ENCODE results near the gene DNAH6. TPM values are rescaled to one million over a fixed set of nuclear protein-coding genes. Genes with fewer than 3 reads are reported as not detected.

The DNAH6 gene
- total RNA-seq, 1 experiment from 2014 or later = 0.26 TPM

DNA sequence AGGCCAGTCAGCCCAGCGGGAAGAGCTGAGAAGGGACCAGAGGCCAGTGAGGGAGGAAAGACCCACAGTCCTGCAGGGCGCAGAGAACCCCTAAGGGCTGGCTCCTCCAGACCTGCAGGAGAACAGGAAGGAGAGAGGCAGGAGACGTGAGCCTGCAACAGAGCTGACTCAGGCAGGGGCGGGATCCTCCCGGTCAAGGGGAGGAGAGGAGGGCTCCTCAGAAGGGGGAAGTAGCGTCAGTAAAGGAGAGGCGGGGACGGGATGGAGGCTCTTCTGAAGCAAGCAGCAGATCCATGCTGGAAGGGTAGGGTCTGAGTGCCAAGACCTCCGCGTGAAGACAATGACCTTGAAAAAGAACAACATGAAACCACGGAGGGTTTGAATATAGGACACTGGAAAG, 313.8 kb downstream of the DNAH6 start:
- H4K91ac ChIP-seq (ENCODE audit: insufficient read length, low read depth, low read length) = no peak overlapping the region
- WGBS (ENCODE audit: extremely low coverage, insufficient read length, low lambda C conversion rate) = no CpG with 5 or more reads among the region's 11 CpGs

More for the DNA sequence above, 313.8 kb downstream of the DNAH6 start:
- H3K14ac ChIP-seq (ENCODE audit: insufficient read depth, low read length) = no peak overlapping the region; the same call in 1 of the 2 replicates
- no peak overlapping the region for H2BK120ac ChIP-seq (ENCODE audit: low read depth, low read length, poor library complexity, severe bottlenecking)
- TF ChIP-seq, protein P1, sequence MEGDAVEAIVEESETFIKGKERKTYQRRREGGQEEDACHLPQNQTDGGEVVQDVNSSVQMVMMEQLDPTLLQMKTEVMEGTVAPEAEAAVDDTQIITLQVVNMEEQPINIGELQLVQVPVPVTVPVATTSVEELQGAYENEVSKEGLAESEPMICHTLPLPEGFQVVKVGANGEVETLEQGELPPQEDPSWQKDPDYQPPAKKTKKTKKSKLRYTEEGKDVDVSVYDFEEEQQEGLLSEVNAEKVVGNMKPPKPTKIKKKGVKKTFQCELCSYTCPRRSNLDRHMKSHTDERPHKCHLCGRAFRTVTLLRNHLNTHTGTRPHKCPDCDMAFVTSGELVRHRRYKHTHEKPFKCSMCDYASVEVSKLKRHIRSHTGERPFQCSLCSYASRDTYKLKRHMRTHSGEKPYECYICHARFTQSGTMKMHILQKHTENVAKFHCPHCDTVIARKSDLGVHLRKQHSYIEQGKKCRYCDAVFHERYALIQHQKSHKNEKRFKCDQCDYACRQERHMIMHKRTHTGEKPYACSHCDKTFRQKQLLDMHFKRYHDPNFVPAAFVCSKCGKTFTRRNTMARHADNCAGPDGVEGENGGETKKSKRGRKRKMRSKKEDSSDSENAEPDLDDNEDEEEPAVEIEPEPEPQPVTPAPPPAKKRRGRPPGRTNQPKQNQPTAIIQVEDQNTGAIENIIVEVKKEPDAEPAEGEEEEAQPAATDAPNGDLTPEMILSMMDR (conservative IDR thresholded peaks at IDR 0.05) = no peak
- no peaks in the 10 kb centered on the region; a peak in 1 of 5 replicates for H3K9me3 Mint-ChIP-seq
- no peak overlapping the region for H2AK5ac ChIP-seq (ENCODE audit: insufficient read length, low read length)
- no peaks in the 10 kb centered on the region; a peak in 1 of 7 replicates for H3K36me3 Mint-ChIP-seq (ENCODE audit: insufficient read depth in 1 of 3, low read depth in 3 of 3)
- no peak overlapping the region for H3K9ac ChIP-seq (ENCODE audit: extremely low read depth, insufficient read length, low read length)
- H3K23me2 ChIP-seq (ENCODE audit: insufficient read length, low read depth, low read length, poor library complexity, severe bottlenecking) = no peaks in the 10 kb centered on the region
- H3K9me3 ChIP-seq (ENCODE audit: control insufficient read depth, low read depth, low read length) = no peaks in the 10 kb centered on the region
- no peak overlapping the region for H4K8ac ChIP-seq (replicated peaks; ENCODE audit: insufficient read length, low read depth, low read length)
- H3K4me3 Mint-ChIP-seq = no peak overlapping the region
- H3K4ac ChIP-seq (ENCODE audit: low read depth, low read length) = no peak overlapping the region
- H3K4me1 ChIP-seq (ENCODE audit: insufficient read depth, low read length) = peaks cover 5% of the 10 kb centered on the region; the same call in 1 of the 2 replicates
- peak; percentile 67 for DNase-seq
- H2BK15ac ChIP-seq (ENCODE audit: low read depth, low read length) = no peak overlapping the region
- no peak overlapping the region for H3K23ac ChIP-seq (ENCODE audit: insufficient read length, low read depth, low read length)
- no peaks in the 10 kb centered on the region for H3K79me2 ChIP-seq (ENCODE audit: insufficient read depth, low read length)
- H3K56ac ChIP-seq (ENCODE audit: insufficient read length, low read depth, low read length) = no peak overlapping the region
- no peaks in the 10 kb centered on the region for H3K79me1 ChIP-seq (ENCODE audit: insufficient read depth, low read depth, low read length, poor library complexity, severe bottlenecking)
- no peak overlapping the region for H3K4me2 ChIP-seq (ENCODE audit: insufficient read depth, insufficient read length, low read length)
- H2AFZ ChIP-seq (ENCODE audit: low read length) = no peak overlapping the region
- H2BK12ac ChIP-seq (ENCODE audit: insufficient read length, low read depth, low read length) = no peak overlapping the region
- peaks cover 31% of the 10 kb centered on the region for H3K27me3 Mint-ChIP-seq (ENCODE audit: low read depth)
- H3K18ac ChIP-seq (ENCODE audit: insufficient read length, low read depth, low read length) = no peak overlapping the region
- no peaks in the 10 kb centered on the region for H4K20me1 ChIP-seq (ENCODE audit: control insufficient read depth, insufficient read depth, insufficient read length)
- H3K4me1 Mint-ChIP-seq = peaks cover 10 to 16% of the 10 kb centered on the region in 2 experiments
- H2BK5ac ChIP-seq (ENCODE audit: insufficient read length, low read length) = no peak overlapping the region
- H2BK20ac ChIP-seq (ENCODE audit: low read depth, low read length, poor library complexity, severe bottlenecking) = no peak overlapping the region
- no peak overlapping the region for H4K5ac ChIP-seq (ENCODE audit: insufficient read length, low read depth, low read length)
- no peak overlapping the region for H3K27ac Mint-ChIP-seq
- H3T11ph ChIP-seq (ENCODE audit: low read length) = no peak overlapping the region
- H3K27ac ChIP-seq (ENCODE audit: insufficient read length, low read depth, low read length) = no peak overlapping the region
- H3K27me3 ChIP-seq (ENCODE audit: insufficient read depth, low read length) = no peaks in the 10 kb centered on the region
